Stimulated activated CD4-positive, alpha-beta T cell treated with anti-CD3 and anti-CD28 coated beads, Interleukin-4, amount 100 ng/mL, for 24 hours (primary cell): Measurements from ENCODE around the gene ZNF655.
"Not testable (repeated sequence)": the region's sequence is repeated elsewhere in the genome, so short reads cannot be mapped to it uniquely, and the experiment has no call there.

Experiments used
- DNase-seq: peaks from one replicate; pipeline ENCODE4 v3.0.0-alpha.2; 2020

The ZNF655 gene

DNA sequence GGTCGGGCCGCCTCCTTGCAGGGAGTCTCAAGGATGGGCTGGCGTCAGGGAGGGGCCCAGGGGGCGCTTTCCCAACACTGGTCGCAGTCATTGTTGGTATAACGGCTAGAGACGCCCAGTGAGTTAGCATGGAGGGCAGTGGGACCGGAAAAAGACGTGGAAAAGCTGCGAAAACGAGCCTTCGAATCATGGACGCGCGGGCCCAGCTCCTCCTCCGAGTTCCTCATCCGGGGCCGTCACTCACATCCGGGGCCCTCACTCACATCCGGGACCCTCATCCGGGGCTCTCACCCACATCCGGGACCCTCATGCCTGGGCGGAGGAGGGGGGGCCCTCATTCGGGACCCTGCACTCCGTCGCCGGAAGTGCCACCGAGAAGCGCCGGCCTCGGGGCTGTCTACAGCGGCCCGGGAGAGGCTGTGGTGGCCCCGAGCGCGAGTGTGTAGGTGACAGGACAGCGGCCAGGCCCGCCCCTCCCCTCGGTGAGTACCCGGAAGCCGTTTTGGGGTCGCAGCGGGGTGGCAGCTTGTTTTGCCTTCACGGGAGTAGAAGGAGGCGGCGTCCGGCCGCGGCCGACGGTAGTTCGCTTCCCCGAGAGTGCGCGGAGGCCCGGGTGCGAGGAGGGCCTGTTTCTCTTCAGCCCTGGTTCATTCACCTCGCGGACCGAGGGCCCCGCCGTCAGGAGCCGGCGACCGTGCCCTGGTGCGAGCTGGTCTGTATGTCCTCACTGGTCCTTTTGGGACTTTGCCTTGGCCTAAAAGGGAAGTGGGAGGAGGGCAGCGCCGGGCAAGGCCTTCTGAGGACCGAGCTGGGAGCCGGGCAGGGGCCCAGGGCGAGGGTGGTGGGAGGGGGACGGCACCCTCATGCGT, at the start of gene ZNF655:
Gene ZNF655, plus strand, starts transcription at position 337 of the 869 bp plus-strand sequence. CDS start 1,918 bp downstream, outside the sequence.
- DNase-seq: peak; percentile 89

GRCh38 chr7:99514050-99514449, 44.4 kb upstream of the ZNF655 start:
- DNase-seq: no peak

GRCh38 chr7:99521399-99521798, 37.0 kb upstream of the ZNF655 start:
- DNase-seq: no peak

DNA sequence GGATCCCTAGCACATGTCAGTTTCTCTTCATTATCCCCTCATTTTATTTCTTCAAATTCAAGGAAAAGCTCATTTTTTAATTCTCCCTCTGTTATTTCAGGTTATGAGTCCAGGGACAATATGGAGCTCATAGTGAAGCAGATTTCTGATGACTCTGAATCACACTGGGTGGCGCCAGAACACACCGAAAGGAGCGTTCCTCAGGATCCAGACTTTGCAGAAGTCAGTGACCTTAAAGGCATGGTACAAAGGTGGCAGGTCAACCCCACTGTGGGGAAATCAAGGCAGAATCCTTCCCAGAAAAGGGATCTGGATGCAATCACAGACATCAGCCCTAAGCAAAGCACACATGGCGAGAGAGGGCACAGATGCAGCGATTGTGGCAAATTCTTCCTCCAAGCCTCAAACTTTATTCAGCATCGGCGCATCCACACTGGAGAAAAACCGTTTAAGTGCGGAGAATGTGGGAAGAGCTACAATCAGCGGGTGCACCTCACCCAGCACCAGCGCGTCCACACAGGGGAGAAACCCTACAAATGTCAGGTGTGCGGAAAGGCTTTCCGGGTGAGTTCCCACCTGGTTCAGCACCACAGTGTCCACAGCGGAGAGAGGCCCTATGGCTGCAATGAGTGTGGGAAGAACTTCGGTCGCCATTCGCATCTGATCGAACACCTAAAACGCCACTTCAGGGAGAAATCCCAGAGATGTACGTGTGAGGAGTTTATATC, 32.6 kb upstream of the ZNF655 start:
- peak; percentile 14 for DNase-seq

GRCh38 chr7:99531354-99531765, 27.1 kb upstream of the ZNF655 start:
- no peak for DNase-seq

DNA sequence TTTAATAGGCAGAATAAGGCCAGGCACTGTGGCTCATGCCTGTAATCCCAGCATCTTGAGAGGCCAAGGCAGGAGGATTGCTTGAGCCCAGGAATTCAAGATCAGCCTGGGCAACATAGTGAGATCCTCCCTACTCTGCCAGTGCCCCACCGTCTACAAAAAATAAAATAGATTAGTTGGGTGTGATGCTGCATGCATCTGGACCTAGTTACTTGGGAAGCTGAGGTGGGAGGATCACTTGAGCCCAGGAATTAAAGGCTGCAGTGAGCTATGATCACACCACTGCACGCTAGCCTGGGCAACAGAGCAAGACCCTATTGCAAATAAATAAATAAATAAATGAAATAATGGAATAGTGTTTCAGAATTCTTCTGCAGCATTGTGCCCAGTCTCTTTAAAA, 22.8 kb upstream of the ZNF655 start:
- no peak for DNase-seq

DNA sequence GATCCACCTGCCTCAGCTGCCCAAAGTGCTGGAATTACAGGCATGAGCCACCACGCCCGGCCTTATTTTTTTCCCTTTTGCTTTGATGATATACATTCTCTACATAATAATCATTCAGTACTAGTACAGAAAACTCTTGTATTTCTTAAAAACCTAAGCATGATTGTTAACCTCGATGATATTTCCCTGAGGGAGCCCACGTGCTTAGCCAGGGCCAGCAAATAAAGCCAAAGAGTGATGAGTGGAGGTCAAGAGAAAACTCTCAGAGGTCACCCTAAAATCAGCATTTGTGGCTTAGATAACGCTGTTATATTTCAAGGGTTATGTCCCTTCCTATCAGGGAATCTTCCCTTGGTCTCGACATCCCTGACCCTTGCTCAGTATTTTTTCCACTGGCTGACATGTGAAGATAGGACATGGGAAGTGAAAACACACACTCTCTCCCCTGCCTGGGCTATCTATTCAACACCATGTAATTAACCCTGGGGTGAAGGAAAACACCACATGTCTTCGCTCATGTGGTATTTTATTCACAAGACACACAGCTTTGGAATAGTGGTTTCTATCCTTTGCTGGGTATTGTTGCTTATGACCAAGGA, 19.1 kb upstream of the ZNF655 start:
- DNase-seq: no peak

DNA sequence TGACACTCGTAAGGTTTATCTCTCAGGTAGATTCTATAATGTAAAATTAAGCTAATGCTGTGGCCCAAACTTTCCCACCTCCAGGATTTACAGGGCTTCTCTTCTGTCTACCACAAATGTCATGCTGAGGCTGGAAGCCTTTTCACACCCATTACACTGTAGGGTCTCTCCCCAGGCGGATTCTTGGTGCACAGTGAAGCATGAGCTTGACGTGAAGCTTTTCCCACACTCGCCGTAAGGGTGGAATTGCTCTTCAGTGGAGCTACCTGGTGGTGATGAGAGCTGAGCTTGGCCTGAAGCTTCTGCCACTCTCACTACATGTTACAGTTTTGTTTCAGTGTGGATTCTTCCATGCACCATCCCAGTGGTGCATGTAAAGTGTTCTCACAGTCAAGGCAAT, 17.9 kb upstream of the ZNF655 start:
- DNase-seq: no peak

DNA sequence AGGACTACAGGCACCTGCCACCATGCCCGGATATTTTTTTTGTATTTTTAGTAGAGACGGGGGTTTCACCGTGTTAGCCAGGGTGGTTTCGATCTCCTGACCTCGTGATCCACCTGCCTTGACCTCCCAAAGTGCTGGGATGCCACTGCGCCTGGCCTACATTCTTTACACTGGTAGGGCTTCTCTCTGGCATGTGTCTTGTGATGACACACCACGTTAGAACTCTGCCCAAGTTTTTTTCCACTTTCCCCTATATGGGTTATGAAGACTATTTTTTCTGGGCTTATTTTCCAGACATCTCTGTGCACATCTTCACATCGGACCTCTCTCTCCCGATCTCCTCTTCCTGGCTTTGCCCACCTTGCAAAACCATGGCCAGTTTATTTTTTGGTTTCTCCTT, 17.2 kb upstream of the ZNF655 start:
- DNase-seq: no peak

GRCh38 chr7:99543081-99543671, 15.3 kb upstream of the ZNF655 start:
- no peak for DNase-seq

GRCh38 chr7:99543916-99544315, 14.5 kb upstream of the ZNF655 start:
- DNase-seq: no peak

- not testable (repeated sequence) for DNase-seq
Observed at GRCh38 chr7:99545308-99545707, 13.1 kb upstream of the ZNF655 start.

- DNase-seq: not testable (repeated sequence)
Observed at GRCh38 chr7:99549545-99549944, 8.9 kb upstream of the ZNF655 start.

DNA sequence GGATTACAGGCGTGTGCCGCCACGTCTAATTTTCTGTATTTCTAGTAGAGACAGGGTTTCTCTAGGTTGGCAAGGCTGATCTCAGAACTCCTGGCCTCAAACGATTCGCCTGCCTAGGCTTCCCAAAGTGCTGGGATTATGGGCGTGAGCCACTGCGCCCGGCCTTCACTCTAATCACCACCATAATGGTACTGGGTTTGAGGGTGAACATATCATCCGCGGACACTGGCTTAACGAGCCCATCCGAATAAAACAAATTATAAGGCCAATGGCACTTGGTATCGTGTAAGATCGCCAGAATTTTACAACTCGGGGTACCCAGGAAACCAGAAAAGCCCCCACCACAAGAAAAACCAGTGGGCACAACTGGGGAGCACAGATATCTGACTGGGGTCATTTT, 7.1 kb upstream of the ZNF655 start:
- no peak for DNase-seq

GRCh38 chr7:99551767-99552463, 6.5 kb upstream of the ZNF655 start, which contains the start of gene FAM200A:
TSS of gene FAM200A (minus strand) at chr7:99552114. CDS start at chr7:99548407, 3,707 bp downstream.
- DNase-seq: peak; percentile 85

DNA sequence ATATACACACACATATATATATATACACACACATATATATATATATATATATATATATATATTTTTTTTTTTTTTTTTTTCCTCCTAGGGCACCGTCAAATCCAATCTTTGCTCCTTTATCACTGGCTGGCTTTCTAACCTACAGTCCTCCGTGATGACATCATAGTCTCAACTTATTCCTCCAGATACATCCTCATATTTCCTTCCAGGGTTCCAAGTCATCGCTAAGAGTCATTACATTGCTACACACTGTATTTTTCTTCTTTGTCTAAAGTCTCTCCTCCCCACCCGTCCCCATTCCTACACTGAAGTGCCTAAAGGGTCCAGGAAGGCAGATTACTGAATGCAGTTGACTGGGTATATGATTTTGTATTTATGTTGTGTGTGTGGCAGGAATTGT, 5.4 kb upstream of the ZNF655 start:
- DNase-seq: no peak

DNA sequence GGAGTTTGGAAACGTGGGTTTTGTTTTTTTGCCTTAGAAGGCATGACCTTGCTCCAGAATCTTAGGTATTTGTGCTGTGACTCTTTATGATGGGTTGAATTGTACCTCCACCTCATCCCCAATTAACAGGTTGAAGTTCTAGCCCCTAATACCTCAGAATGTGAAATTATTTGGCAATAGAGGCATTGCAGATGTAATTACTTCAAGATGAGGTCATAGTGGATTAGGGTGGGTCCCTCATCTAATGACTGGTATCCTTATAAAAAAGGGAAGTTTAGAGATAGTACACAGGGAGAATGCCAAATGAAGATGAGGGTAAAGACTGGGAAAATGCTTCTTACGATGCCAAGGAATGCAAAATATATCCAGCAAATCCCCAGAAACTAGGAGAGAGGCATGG, 3.5 kb upstream of the ZNF655 start:
- no peak for DNase-seq

DNA sequence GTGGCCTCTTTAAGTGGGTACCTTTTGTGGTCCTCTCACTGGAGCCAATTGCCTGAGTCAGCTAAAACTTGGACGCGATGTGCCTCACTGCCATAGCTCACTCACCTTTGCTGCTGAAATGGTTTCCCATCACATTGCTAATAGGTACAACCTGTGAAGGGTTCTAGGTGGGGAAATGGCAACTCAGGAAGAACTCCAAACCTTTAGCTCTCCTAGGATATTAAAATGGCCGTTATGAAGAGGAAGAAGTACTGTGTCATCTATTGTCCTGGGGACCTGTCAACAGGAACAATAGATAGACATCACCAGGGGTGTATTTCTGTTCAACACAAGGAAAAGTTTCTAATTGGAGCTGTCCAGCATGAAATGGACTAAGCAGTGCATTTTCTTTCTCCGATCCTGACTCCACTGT, 1.2 kb upstream of the ZNF655 start:
- no peak for DNase-seq

DNA sequence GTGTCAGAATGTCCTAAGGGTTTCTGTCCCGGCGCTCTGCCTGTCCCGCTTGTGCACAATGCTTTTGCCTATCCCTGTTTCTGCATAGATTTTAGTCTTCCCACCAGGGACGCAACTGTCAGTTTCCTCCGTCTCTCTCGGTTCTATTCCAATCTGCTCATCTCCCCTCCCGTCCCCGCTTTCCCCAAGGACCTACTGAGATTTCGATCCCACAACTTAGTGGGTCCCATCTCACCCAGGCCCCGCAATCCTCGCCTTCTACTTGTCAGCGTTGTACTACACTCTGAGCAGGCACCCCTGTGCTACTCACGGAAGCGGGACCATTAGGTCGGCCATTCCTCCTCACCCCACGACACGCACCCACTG, 519 bp upstream of the ZNF655 start:
- DNase-seq: no peak

DNA sequence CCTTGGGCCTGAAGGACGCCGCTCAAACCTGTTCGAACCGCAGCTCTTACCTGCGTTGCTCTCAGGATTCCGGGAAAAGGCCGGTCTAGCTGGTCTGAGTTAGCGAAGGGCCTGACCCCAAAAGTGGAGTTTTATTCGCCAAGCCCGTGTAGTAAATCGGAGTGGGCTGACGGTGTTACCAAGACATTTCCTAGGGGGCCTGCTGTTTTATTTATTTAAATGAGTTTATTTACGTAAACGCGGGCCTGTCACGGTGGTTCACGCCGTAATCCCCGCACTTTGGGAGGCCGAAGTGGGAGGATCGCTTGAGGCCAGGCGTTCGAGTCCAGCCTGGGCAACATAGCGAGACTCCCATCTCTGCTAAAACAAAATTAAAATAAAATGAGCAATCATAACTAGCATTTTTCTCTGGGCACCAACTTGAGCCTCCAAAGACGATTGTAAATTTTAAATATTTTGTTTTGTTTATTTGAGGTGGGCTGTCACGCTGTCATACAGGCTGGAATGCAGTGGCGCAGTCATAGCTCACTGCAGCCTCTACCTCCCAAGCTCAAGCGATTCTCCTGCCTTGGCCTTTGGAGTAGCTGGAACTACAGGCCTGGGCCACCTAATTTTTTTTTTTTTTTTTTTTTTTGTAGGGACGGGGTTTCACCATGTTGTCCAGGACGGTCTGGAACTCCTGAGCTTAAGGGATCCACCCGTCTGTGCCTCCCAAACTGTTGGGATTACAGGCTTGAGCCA, 903 bp downstream of the ZNF655 start:
- DNase-seq: no peak

GRCh38 chr7:99560834-99561736, 2.6 kb downstream of the ZNF655 start:
- no peak for DNase-seq
